Measurements from ENCODE around the gene TEAD1. TPM values are rescaled to one million over a fixed set of nuclear protein-coding genes. Genes with fewer than 3 reads are reported as not detected.

The TEAD1 gene
- polyA plus RNA-seq, 2 of the 4 experiments (the other 2 are of a cell fraction) = 111 to 112 TPM

GRCh38 chr11:12854297-12854661 is 180.1 kb downstream of the TEAD1 start:
- WGBS (ENCODE audit: missing lambda C conversion rate) = 93% methylated on average over 3 of the region's 3 CpGs
- no peak overlapping the region for H3K4me3 ChIP-seq
- peak overlapping the region; percentile 65 for H3K4me2 ChIP-seq
- DNase-seq (ENCODE audit: low read depth in 1 of 2, low spot score in 1 of 2) = no peak
- peak in 1 of 2 experiments; percentile 47; a peak in 2 of 6 replicates for ATAC-seq
- H3K27ac ChIP-seq = peak overlapping the region; percentile 65 to 69; a peak in 5 of 6 replicates
- H3K9me3 ChIP-seq = no peaks in the 10 kb centered on the region
- peaks cover 51% of the 10 kb centered on the region for H3K4me1 ChIP-seq
- no peak for FAIRE-seq
- ChIA-PET CTCF (interaction anchor here (1.0 kb wide), 1 partner anchor 9 kb away, joined by 3 read pairs; no protein-coding TSS in a partner anchor), POLR2A (no interaction called here)
- TF ChIP-seq MYC (IDR thresholded peaks at IDR 0.05; ENCODE audit: borderline replicate concordance, low read length) = no peak
- no peak for TF ChIP-seq BCL3 (IDR thresholded peaks at IDR 0.05)
- TF ChIP-seq ZNF302 (CRISPR knock-in tag; IDR thresholded peaks at IDR 0.05) = no peak
- no peak for TF ChIP-seq NFE2L2 (conservative IDR thresholded peaks at IDR 0.05; ENCODE audit: low read length)
- no peak for TF ChIP-seq RNF2 (IDR thresholded peaks at IDR 0.05; ENCODE audit: borderline replicate concordance, low read depth)
- no peak for TF ChIP-seq PBX3 (IDR thresholded peaks at IDR 0.05)
- no peak for TF ChIP-seq HOXB5 (CRISPR knock-in tag; IDR thresholded peaks at IDR 0.05)
- TF ChIP-seq MAZ (IDR thresholded peaks at IDR 0.05; ENCODE audit: borderline replicate concordance, low read depth, low read length) = no peak
- TF ChIP-seq POLR2AphosphoS2 (conservative IDR thresholded peaks at IDR 0.05; ENCODE audit: low read length) = no peak
- TF ChIP-seq FOSL2 (IDR thresholded peaks at IDR 0.05) = no peak
- no peak for TF ChIP-seq FOSL2 (CRISPR knock-in tag; IDR thresholded peaks at IDR 0.05)
- TF ChIP-seq MAX (IDR thresholded peaks at IDR 0.05) = no peak
- no peak for TF ChIP-seq GATA3 (IDR thresholded peaks at IDR 0.05; ENCODE audit: borderline replicate concordance)
- TF ChIP-seq ZSCAN20 (CRISPR knock-in tag; IDR thresholded peaks at IDR 0.05) = no peak
- TF ChIP-seq ZC3H11A (IDR thresholded peaks at IDR 0.05) = no peak
- TF ChIP-seq CTCF (IDR thresholded peaks at IDR 0.05) = no peak

- ATAC-seq = peak; percentile 64 to 71; a peak in 5 of 6 replicates
- ChIA-PET POLR2A (no interaction called here), CTCF (no interaction called here)
- DNase-seq (ENCODE audit: low read depth in 1 of 2, low spot score in 1 of 2) = peak; percentile 57 to 60
- peak overlapping the region; percentile 65 for H3K4me2 ChIP-seq
- H3K4me1 ChIP-seq = peaks cover 56% of the 10 kb centered on the region
- WGBS (ENCODE audit: missing lambda C conversion rate) = 11% methylated on average over 3 of the region's 3 CpGs
- H3K27ac ChIP-seq = peak overlapping the region; percentile 65 to 69; a peak in 5 of 6 replicates
- no peak overlapping the region for H3K4me3 ChIP-seq
- FAIRE-seq = no peak
- TF ChIP-seq HEYL (CRISPR knock-in tag; IDR thresholded peaks at IDR 0.05) = no peak
- TF ChIP-seq CHD2 (IDR thresholded peaks at IDR 0.05; ENCODE audit: low read length, partially characterized antibody) = no peak
- no peaks in the 10 kb centered on the region for H3K9me3 ChIP-seq
These were observed 180.6 kb downstream of the TEAD1 start for GRCh38 chr11:12854829-12855228.

- WGBS (ENCODE audit: missing lambda C conversion rate) = 85% methylated on average over 3 of the region's 3 CpGs
- Histone ChIP-seq H3K9me3 (no peaks in the 10 kb centered on the region), H3K4me2 (no peak overlapping the region), H3K4me1 (peaks cover 65% of the 10 kb centered on the region), H3K27ac (peak overlapping the region in 1 of 2 experiments; percentile 49; a peak in 2 of 6 replicates), H3K4me3 (no peak overlapping the region)
- FAIRE-seq (no peak), ATAC-seq (no peak), DNase-seq (ENCODE audit: low read depth in 1 of 2, low spot score in 1 of 2) (no peak)
- POLR2A ChIA-PET = no interaction called here
- CTCF ChIA-PET = interaction anchor here (0.8 to 1.5 kb wide), 3 partner anchors 11 to 37 kb away, joined by 3 to 5 read pairs (median 4); no protein-coding TSS in a partner anchor
- TF ChIP-seq KDM5A (IDR thresholded peaks at IDR 0.05) (no peak), ATOH8 (CRISPR knock-in tag; IDR thresholded peaks at IDR 0.05; ENCODE audit: low read depth) (no peak), HOXB5 (CRISPR knock-in tag; IDR thresholded peaks at IDR 0.05) (no peak), NR3C1 (IDR thresholded peaks at IDR 0.05) (no peak), RNF2 (IDR thresholded peaks at IDR 0.05; ENCODE audit: borderline replicate concordance, low read depth) (no peak), SMC3 (IDR thresholded peaks at IDR 0.05) (no peak), EHMT2 (IDR thresholded peaks at IDR 0.05; ENCODE audit: low read depth) (no peak), JUNB (IDR thresholded peaks at IDR 0.05) (no peak), EP300 (IDR thresholded peaks at IDR 0.05) (no peak), USF2 (IDR thresholded peaks at IDR 0.05) (no peak), CBX2 (IDR thresholded peaks at IDR 0.05; ENCODE audit: borderline replicate concordance, low read depth) (no peak), HOXB13 (CRISPR knock-in tag; IDR thresholded peaks at IDR 0.05; ENCODE audit: low read depth) (no peak), HEYL (CRISPR knock-in tag; IDR thresholded peaks at IDR 0.05) (no peak), JUN (IDR thresholded peaks at IDR 0.05) (no peak), CBX8 (IDR thresholded peaks at IDR 0.05) (no peak), FOSL2 (IDR thresholded peaks at IDR 0.05) (no peak), FOSL2 (CRISPR knock-in tag; IDR thresholded peaks at IDR 0.05) (no peak), CHD2 (IDR thresholded peaks at IDR 0.05; ENCODE audit: low read length, partially characterized antibody) (no peak), HDAC2 (IDR thresholded peaks at IDR 0.05) (no peak)
These were observed 182.1 kb downstream of the TEAD1 start for GRCh38 chr11:12856338-12856737.

Measured in A549 (cell line).